Ovary (tissue), 3 donors: ENCODE data around the gene PPP1R13L.
"Not testable (repeated sequence)": the region's sequence is repeated elsewhere in the genome, so short reads cannot be mapped to it uniquely, and the experiment has no call there.

Source experiments
- CTCF ChIP-seq, 3 donors: fragments of 450-650 bp in 2 of 3; fragments of 200-600 bp in 1 of 3; IDR thresholded peaks; one replicate each; pipeline versions ENCODE4 v1.5.1 to v1.8.0; 2016 to 2022; ENCODE audit warnings: antibody characterized with exemption in 3 of 3, mild to moderate bottlenecking in 1 of 3
- EP300 ChIP-seq: sonication (generic); formaldehyde crosslinking; IDR thresholded peaks from one replicate; pipeline ENCODE4 v1.6.1; 2017; ENCODE audit warnings: antibody characterized with exemption
- POLR2A ChIP-seq: fragments of 450-650 bp; IDR thresholded peaks from one replicate; pipeline ENCODE4 v1.6.1; 2017; ENCODE audit warnings: antibody characterized with exemption, mild to moderate bottlenecking, moderate library complexity
- donor health status: DM: no; HTN: no; CAD: no.

- TF ChIP-seq POLR2A; CTCF (IDR thresholded peaks at IDR 0.05); EP300: not testable (repeated sequence)
Measured at GRCh38 chr19:45407585-45407984, 2.7 kb upstream of the PPP1R13L start.
